SU-DHL-6 (cell line): Measurements from ENCODE around the gene SMC6.

Source experiments
- H2AFZ ChIP-seq: fragments of 200-600 bp; sonication (generic); 2 replicates; pipeline ENCODE4 v1.6.1; 2014; ENCODE audit warnings: low read depth, mild to moderate bottlenecking, moderate library complexity, mixed read lengths, antibody characterized with exemption, low read length; ENCODE audit not compliant: severe bottlenecking
- H3F3A ChIP-seq: fragments of 200-600 bp; shearing (Covaris generic); 2 replicates; pipeline ENCODE4 v1.6.0; 2016; ENCODE audit warnings: antibody characterized with exemption, mild to moderate bottlenecking; ENCODE audit not compliant: insufficient read depth
- H3K27ac ChIP-seq: fragments of 200-600 bp; sonication (generic); 2 replicates; pipeline ENCODE4 v1.5.1; 2016; ENCODE audit warnings: low read depth, mild to moderate bottlenecking, low read length, moderate library complexity, mixed read lengths
- H3K27me3 ChIP-seq: fragments of 200-600 bp; sonication (generic), shearing (Covaris generic); 2 replicates; pipeline ENCODE4 v1.6.0; 2014; ENCODE audit warnings: mild to moderate bottlenecking, low read length
- H3K36me3 ChIP-seq: fragments of 200-600 bp; sonication (generic); 2 replicates; pipeline ENCODE4 v1.6.1; 2014; ENCODE audit warnings: mild to moderate bottlenecking, low read length, mixed read lengths
- H3K4me2 ChIP-seq: fragments of 300-600, 200-600 bp; shearing (Covaris generic), sonication (generic); 2 replicates; pipeline ENCODE4 v1.6.0; 2014; ENCODE audit warnings: low read length, low read depth, mild to moderate bottlenecking; ENCODE audit not compliant: poor library complexity, severe bottlenecking
- H3K4me3 ChIP-seq: fragments of 200-600 bp; sonication (generic); 2 replicates; pipeline ENCODE4 v1.5.1; 2014; ENCODE audit warnings: antibody characterized with exemption, low read length, mild to moderate bottlenecking, mixed read lengths; ENCODE audit not compliant: insufficient read depth, poor library complexity, severe bottlenecking
- H3K79me2 ChIP-seq: fragments of 200-600 bp; sonication (generic); 2 replicates; pipeline ENCODE4 v1.6.1; 2014; ENCODE audit warnings: mild to moderate bottlenecking, low read length, moderate library complexity; ENCODE audit not compliant: insufficient read depth
- H3K9ac ChIP-seq: fragments of 200-600 bp; sonication (generic); 2 replicates; pipeline ENCODE4 v1.7.0; 2014; ENCODE audit warnings: mild to moderate bottlenecking, low read length
- H3K9me2 ChIP-seq: fragments of 200-600 bp; sonication (generic); replicated peaks from 2 replicates; pipeline ENCODE4 v1.6.1; 2014; ENCODE audit warnings: low read length; ENCODE audit not compliant: insufficient read depth
- H3K9me3 ChIP-seq: fragments of 200-600 bp; sonication (generic); 2 replicates; pipeline ENCODE4 v1.6.1; 2014; ENCODE audit warnings: low read length, mixed read lengths; ENCODE audit not compliant: insufficient read depth
- H4K20me1 ChIP-seq: fragments of 200-600 bp; sonication (generic); 2 replicates; pipeline ENCODE4 v1.6.1; 2014; ENCODE audit warnings: low read depth, mild to moderate bottlenecking, antibody characterized with exemption, low read length, moderate library complexity, mixed read lengths
- EZH2phosphoT487 ChIP-seq: fragments of 200-600 bp; sonication (generic), shearing (Covaris generic); conservative IDR thresholded peaks from 2 replicates; pipeline ENCODE4 v1.6.1; 2018; ENCODE audit warnings: mild to moderate bottlenecking, antibody characterized with exemption, low read length, moderate library complexity, mixed read lengths
- TF ChIP-seq, protein P1 (sequence below): fragments of 200-600 bp; sonication (generic); IDR thresholded peaks from one replicate; pipeline ENCODE4 v1.5.1; 2017; ENCODE audit warnings: antibody characterized with exemption, mild to moderate bottlenecking, low read length, moderate library complexity; ENCODE audit not compliant: insufficient read depth, poor library complexity, severe bottlenecking

The SMC6 gene

DNA sequence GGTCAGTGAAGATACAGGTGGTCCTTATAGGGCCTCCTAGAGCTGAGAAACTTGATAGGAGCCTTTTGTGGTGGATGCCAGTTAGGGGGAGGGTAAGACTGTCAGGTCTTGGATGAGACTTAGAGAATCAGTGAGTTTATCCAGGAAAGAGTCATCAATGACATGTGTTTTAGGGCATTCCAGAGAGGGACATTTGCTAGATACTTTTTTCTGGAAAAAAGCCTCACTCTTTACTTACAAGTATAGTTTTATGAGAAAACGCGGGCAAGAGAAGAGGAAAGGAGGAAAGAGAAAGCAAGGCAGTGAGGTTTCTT is 38.2 kb upstream of the SMC6 start:
- H4K20me1 ChIP-seq = no peaks in the 10 kb centered on the region
- no peak overlapping the region for H2AFZ ChIP-seq
- no peaks in the 10 kb centered on the region for H3K79me2 ChIP-seq
- H3F3A ChIP-seq = no peaks in the 10 kb centered on the region
- no peak overlapping the region for H3K27ac ChIP-seq
- no peak overlapping the region for H3K4me3 ChIP-seq
- no peaks in the 10 kb centered on the region for H3K36me3 ChIP-seq
- H3K9ac ChIP-seq = no peak overlapping the region
- H3K27me3 ChIP-seq = no peaks in the 10 kb centered on the region
- no peak overlapping the region for H3K4me2 ChIP-seq
- H3K9me3 ChIP-seq = no peaks in the 10 kb centered on the region
- H3K9me2 ChIP-seq = no peaks in the 10 kb centered on the region
- TF ChIP-seq, protein P1, sequence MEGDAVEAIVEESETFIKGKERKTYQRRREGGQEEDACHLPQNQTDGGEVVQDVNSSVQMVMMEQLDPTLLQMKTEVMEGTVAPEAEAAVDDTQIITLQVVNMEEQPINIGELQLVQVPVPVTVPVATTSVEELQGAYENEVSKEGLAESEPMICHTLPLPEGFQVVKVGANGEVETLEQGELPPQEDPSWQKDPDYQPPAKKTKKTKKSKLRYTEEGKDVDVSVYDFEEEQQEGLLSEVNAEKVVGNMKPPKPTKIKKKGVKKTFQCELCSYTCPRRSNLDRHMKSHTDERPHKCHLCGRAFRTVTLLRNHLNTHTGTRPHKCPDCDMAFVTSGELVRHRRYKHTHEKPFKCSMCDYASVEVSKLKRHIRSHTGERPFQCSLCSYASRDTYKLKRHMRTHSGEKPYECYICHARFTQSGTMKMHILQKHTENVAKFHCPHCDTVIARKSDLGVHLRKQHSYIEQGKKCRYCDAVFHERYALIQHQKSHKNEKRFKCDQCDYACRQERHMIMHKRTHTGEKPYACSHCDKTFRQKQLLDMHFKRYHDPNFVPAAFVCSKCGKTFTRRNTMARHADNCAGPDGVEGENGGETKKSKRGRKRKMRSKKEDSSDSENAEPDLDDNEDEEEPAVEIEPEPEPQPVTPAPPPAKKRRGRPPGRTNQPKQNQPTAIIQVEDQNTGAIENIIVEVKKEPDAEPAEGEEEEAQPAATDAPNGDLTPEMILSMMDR = no peak
- no peak for TF ChIP-seq EZH2phosphoT487

DNA sequence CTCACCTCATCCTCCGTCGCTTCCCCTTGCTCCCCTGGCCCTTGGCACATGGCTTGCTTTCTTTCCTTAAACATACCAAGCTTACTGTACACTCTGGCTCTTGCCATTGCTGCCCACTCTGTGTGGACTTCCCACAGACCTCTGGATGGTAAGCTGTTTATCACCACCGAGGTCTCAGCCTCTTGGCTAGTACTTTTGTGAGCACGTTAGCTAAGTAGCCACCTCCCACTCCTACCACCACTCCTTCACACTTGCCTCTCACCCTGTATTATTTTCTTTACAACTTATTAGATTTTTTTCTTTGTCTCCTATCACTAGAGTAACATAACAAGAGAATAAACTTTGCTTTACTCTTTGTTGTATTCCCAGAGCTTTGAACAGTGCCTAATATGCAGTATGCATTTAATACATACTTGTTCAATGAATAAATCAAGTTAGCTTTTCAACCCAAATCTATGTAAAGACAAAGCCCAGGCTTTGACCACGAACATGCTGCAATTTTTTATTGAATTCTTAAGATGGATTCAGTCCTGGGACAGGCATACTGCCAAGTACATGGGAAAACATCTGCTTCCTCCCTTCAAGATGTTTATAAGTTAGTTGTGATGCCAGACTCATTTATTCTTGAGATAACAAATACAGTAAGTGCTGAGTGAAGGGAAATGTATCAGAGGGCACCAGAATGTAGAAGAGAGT is 37.7 kb upstream of the SMC6 start:
- Histone ChIP-seq H3K36me3 (no peaks in the 10 kb centered on the region), H3K9me2 (no peaks in the 10 kb centered on the region), H3K27ac (no peak overlapping the region), H4K20me1 (no peaks in the 10 kb centered on the region), H3K79me2 (no peaks in the 10 kb centered on the region), H3K4me2 (no peak overlapping the region), H3K27me3 (no peaks in the 10 kb centered on the region), H3F3A (no peaks in the 10 kb centered on the region), H2AFZ (no peak overlapping the region), H3K4me3 (no peak overlapping the region), H3K9ac (no peak overlapping the region), H3K9me3 (no peaks in the 10 kb centered on the region)
- no peak for TF ChIP-seq EZH2phosphoT487
- TF ChIP-seq, protein P1 = no peak

DNA sequence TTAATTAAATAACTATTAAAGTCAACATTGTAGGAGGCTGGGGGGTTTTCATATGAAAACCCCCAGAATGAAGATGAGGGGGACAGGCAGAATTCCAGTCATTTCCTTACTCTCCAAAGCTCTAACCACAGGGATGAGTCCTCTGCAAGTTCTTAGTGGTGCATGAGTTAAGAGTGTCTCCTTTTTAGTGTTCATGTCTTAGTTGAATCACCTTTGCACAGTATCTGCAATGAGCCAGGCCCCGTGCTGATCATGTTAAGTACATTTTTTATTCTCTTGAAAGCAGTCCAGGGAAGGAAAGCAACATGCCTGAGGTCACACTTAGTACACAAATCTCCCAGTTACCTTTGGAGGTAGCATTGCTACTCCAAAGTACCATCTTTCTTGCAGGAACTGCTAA is 36.9 kb upstream of the SMC6 start:
- H2AFZ ChIP-seq = no peak overlapping the region
- H3K4me3 ChIP-seq = no peak overlapping the region
- no peaks in the 10 kb centered on the region for H3K27me3 ChIP-seq
- H3F3A ChIP-seq = no peaks in the 10 kb centered on the region
- no peaks in the 10 kb centered on the region for H3K9me2 ChIP-seq
- H3K9me3 ChIP-seq = no peaks in the 10 kb centered on the region
- H3K27ac ChIP-seq = no peak overlapping the region
- H4K20me1 ChIP-seq = no peaks in the 10 kb centered on the region
- TF ChIP-seq EZH2phosphoT487 = no peak
- TF ChIP-seq, protein P1 = no peak
- H3K79me2 ChIP-seq = no peaks in the 10 kb centered on the region
- no peaks in the 10 kb centered on the region for H3K36me3 ChIP-seq
- H3K4me2 ChIP-seq = no peak overlapping the region
- no peak overlapping the region for H3K9ac ChIP-seq
